ENCODE data around the gene PLBD2. TPM values are rescaled to one million over a fixed set of nuclear protein-coding genes. Genes with fewer than 3 reads are reported as not detected.

PLBD2 gene
- total RNA-seq, 1 experiment from 2014 or later = 18.8 TPM

- Histone ChIP-seq H3K36me3 (ENCODE audit: low read depth, low read length) (peaks cover 14% of the 10 kb centered on the region), H2AFZ (ENCODE audit: low read length) (no peak overlapping the region), H3K4me3 (ENCODE audit: low read length) (no peak overlapping the region), H3K9ac (ENCODE audit: low read length) (no peak overlapping the region), H3K9me3 (ENCODE audit: low read length) (no peaks in the 10 kb centered on the region), H3F3A (ENCODE audit: low read length, unreplicated experiment) (no peaks in the 10 kb centered on the region), H3K4me1 (ENCODE audit: insufficient read depth, low read length) (no peaks in the 10 kb centered on the region), H3K9me2 (replicated peaks; ENCODE audit: low read length) (no peaks in the 10 kb centered on the region), H3K79me2 (ENCODE audit: low read length) (no peaks in the 10 kb centered on the region), H3K27ac (ENCODE audit: low read length) (no peak overlapping the region), H3K27me3 (ENCODE audit: low read length) (no peaks in the 10 kb centered on the region), H3K4me2 (ENCODE audit: low read length) (no peak overlapping the region), H4K20me1 (ENCODE audit: low read length) (no peaks in the 10 kb centered on the region)
- no peak for ATAC-seq
- TF ChIP-seq EZH2phosphoT487 (IDR thresholded peaks at IDR 0.05; ENCODE audit: borderline replicate concordance, low read length) (no peak), EZH2 (IDR thresholded peaks at IDR 0.05; ENCODE audit: low read length, unreplicated experiment) (no peak), CTCF (conservative IDR thresholded peaks at IDR 0.05; ENCODE audit: low read depth, low read length) (no peak)
- intact Hi-C loops (cut with micrococcal nuclease) = no loop called here
- POLR2A ChIA-PET (ENCODE audit: unreplicated experiment) = no interaction called here
- DNase-seq = no peak
- BruUV-seq (replicated peaks) = no TSS peak
- CTCF ChIA-PET = no interaction called here
Observed at GRCh38 chr12:113382206-113382605, 23.8 kb downstream of the PLBD2 start.

- Histone ChIP-seq H2AFZ (ENCODE audit: low read length) (no peak overlapping the region), H3K79me2 (ENCODE audit: low read length) (no peaks in the 10 kb centered on the region), H3K9ac (ENCODE audit: low read length) (no peak overlapping the region), H3F3A (ENCODE audit: low read length, unreplicated experiment) (no peaks in the 10 kb centered on the region), H4K20me1 (ENCODE audit: low read length) (no peaks in the 10 kb centered on the region), H3K36me3 (ENCODE audit: low read depth, low read length) (peaks cover 18% of the 10 kb centered on the region), H3K27ac (ENCODE audit: low read length) (no peak overlapping the region), H3K27me3 (ENCODE audit: low read length) (no peaks in the 10 kb centered on the region), H3K9me3 (ENCODE audit: low read length) (no peaks in the 10 kb centered on the region), H3K4me2 (ENCODE audit: low read length) (no peak overlapping the region), H3K9me2 (replicated peaks; ENCODE audit: low read length) (no peaks in the 10 kb centered on the region), H3K4me1 (ENCODE audit: insufficient read depth, low read length) (no peaks in the 10 kb centered on the region), H3K4me3 (ENCODE audit: low read length) (no peak overlapping the region)
- intact Hi-C loops (cut with micrococcal nuclease) = no loop called here
- TF ChIP-seq EZH2 (IDR thresholded peaks at IDR 0.05; ENCODE audit: low read length, unreplicated experiment) = no peak
- no peak for TF ChIP-seq EZH2phosphoT487 (IDR thresholded peaks at IDR 0.05; ENCODE audit: borderline replicate concordance, low read length)
- TF ChIP-seq CTCF (conservative IDR thresholded peaks at IDR 0.05; ENCODE audit: low read depth, low read length) = no peak
- no TSS peak for BruUV-seq (replicated peaks)
- POLR2A ChIA-PET (ENCODE audit: unreplicated experiment) = interaction anchor here (0.5 kb wide), 1 partner anchor 64 kb away, joined by 3 read pairs; no protein-coding TSS in a partner anchor
- no peak for ATAC-seq
- CTCF ChIA-PET = no interaction called here
- DNase-seq = no peak
Observed at GRCh38 chr12:113384778-113385177, 26.4 kb downstream of the PLBD2 start.

- no peak for TF ChIP-seq EZH2 (IDR thresholded peaks at IDR 0.05; ENCODE audit: low read length, unreplicated experiment)
- TF ChIP-seq CTCF (conservative IDR thresholded peaks at IDR 0.05; ENCODE audit: low read depth, low read length) = no peak
- TF ChIP-seq EZH2phosphoT487 (IDR thresholded peaks at IDR 0.05; ENCODE audit: borderline replicate concordance, low read length) = no peak
- CTCF ChIA-PET = no interaction called here
Observed at GRCh38 chr12:113385282-113385882, 27.0 kb downstream of the PLBD2 start.

More at GRCh38 chr12:113385282-113385882, 27.0 kb downstream of the PLBD2 start:
- DNase-seq = no peak
- H3K27ac ChIP-seq (ENCODE audit: low read length) = no peak overlapping the region
- no peaks in the 10 kb centered on the region for H3K27me3 ChIP-seq (ENCODE audit: low read length)
- no peaks in the 10 kb centered on the region for H4K20me1 ChIP-seq (ENCODE audit: low read length)
- POLR2A ChIA-PET (ENCODE audit: unreplicated experiment) = interaction anchor here (0.5 kb wide), 1 partner anchor 64 kb away, joined by 3 read pairs; no protein-coding TSS in a partner anchor
- H3F3A ChIP-seq (ENCODE audit: low read length, unreplicated experiment) = no peaks in the 10 kb centered on the region
- no peak overlapping the region for H3K9ac ChIP-seq (ENCODE audit: low read length)
- no peak overlapping the region for H3K4me3 ChIP-seq (ENCODE audit: low read length)
- intact Hi-C loops (cut with micrococcal nuclease) = no loop called here
- no peaks in the 10 kb centered on the region for H3K4me1 ChIP-seq (ENCODE audit: insufficient read depth, low read length)
- ATAC-seq = no peak
- no peaks in the 10 kb centered on the region for H3K9me2 ChIP-seq (replicated peaks; ENCODE audit: low read length)
- H3K9me3 ChIP-seq (ENCODE audit: low read length) = no peaks in the 10 kb centered on the region
- H3K4me2 ChIP-seq (ENCODE audit: low read length) = no peak overlapping the region
- no TSS peak for BruUV-seq (replicated peaks)
- H3K36me3 ChIP-seq (ENCODE audit: low read depth, low read length) = peaks cover 23% of the 10 kb centered on the region
- no peak overlapping the region for H2AFZ ChIP-seq (ENCODE audit: low read length)
- H3K79me2 ChIP-seq (ENCODE audit: low read length) = no peaks in the 10 kb centered on the region
